ENCODE measurements around the gene S100A9. TPM values are rescaled to one million over a fixed set of nuclear protein-coding genes. Genes with fewer than 3 reads are reported as not detected.
A peak's percentile ranks its signal among the peaks of the same experiment; 100 is the strongest.

Gene S100A9
- total RNA-seq, 1 donor from 2014 or later = not detected

DNA sequence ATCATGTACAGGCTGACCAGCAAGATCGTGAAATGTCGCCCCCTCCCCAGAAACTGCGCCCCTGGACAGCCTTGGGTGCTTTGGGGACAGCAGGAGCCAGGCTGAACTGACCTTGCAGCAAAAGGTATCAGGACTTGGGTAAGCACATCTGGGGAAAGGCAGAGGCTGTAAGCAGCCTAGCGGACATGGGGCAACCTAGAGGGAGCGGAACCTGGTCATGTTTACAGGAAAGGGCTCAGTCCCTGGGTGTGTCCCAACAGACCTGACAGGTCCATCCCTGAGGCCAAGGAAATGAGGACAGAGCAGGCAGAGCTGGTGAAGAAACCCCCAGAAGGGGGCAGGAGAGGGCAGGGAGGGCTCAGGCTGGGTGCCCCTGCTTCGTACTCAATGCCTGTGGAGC, 36.3 kb downstream of the S100A9 start:
- Mint-ChIP-seq H3K4me3 (ENCODE audit: unreplicated experiment) (no peak overlapping the region), H3K27me3 (ENCODE audit: unreplicated experiment) (no peaks in the 10 kb centered on the region)

GRCh38 chr1:153394391-153394790, 36.7 kb downstream of the S100A9 start:
- Mint-ChIP-seq H3K36me3 (ENCODE audit: unreplicated experiment) (no peaks in the 10 kb centered on the region), H3K27me3 (ENCODE audit: unreplicated experiment) (no peaks in the 10 kb centered on the region), H3K4me3 (ENCODE audit: unreplicated experiment) (no peak overlapping the region), H3K4me1 (ENCODE audit: unreplicated experiment) (no peaks in the 10 kb centered on the region), H3K27ac (ENCODE audit: unreplicated experiment) (no peak overlapping the region), H3K9me3 (ENCODE audit: unreplicated experiment) (no peaks in the 10 kb centered on the region)
- DNase-seq (ENCODE audit: extremely low spot score, unreplicated experiment) = no peak
- TF ChIP-seq, protein P1, sequence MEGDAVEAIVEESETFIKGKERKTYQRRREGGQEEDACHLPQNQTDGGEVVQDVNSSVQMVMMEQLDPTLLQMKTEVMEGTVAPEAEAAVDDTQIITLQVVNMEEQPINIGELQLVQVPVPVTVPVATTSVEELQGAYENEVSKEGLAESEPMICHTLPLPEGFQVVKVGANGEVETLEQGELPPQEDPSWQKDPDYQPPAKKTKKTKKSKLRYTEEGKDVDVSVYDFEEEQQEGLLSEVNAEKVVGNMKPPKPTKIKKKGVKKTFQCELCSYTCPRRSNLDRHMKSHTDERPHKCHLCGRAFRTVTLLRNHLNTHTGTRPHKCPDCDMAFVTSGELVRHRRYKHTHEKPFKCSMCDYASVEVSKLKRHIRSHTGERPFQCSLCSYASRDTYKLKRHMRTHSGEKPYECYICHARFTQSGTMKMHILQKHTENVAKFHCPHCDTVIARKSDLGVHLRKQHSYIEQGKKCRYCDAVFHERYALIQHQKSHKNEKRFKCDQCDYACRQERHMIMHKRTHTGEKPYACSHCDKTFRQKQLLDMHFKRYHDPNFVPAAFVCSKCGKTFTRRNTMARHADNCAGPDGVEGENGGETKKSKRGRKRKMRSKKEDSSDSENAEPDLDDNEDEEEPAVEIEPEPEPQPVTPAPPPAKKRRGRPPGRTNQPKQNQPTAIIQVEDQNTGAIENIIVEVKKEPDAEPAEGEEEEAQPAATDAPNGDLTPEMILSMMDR (IDR thresholded peaks at IDR 0.05) = no peak

More for the DNA sequence above, 36.3 kb downstream of the S100A9 start:
- Mint-ChIP-seq H3K27ac (ENCODE audit: unreplicated experiment) (no peak overlapping the region), H3K9me3 (ENCODE audit: unreplicated experiment) (no peaks in the 10 kb centered on the region), H3K36me3 (ENCODE audit: unreplicated experiment) (no peaks in the 10 kb centered on the region), H3K4me1 (ENCODE audit: unreplicated experiment) (no peaks in the 10 kb centered on the region)
- TF ChIP-seq, protein P1 (IDR thresholded peaks at IDR 0.05) = no peak
- DNase-seq (ENCODE audit: extremely low spot score, unreplicated experiment) = no peak

DNA sequence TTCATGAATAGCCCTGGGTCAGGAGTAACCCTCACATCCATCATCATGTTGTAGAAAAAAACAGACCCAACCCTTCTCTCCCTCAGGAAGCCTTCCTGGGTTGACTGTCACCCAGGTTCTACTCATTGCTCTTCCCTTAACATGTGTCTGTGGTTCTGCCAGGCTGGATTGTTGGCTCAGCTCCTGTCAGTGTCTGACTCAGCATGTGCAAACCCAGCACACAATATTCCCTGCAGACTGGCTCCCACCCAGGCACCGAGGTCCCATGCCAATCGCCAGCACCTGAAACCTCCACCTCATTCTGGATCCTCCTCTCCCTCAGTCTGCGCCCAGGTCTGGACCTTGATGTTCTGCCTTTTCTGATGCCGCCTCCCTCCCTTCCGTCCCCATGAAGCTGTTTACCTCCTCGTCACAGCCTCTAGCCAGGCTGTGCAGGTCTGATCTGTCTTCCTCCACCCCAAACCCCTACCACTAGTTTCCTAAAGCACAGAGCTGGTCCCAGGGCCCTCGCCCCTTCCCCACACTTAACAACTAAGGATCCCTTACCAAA, 37.6 kb downstream of the S100A9 start:
- H3K4me3 Mint-ChIP-seq (ENCODE audit: unreplicated experiment) = no peak overlapping the region
- no peaks in the 10 kb centered on the region for H3K36me3 Mint-ChIP-seq (ENCODE audit: unreplicated experiment)
- DNase-seq (ENCODE audit: extremely low spot score, unreplicated experiment) = no peak
- H3K9me3 Mint-ChIP-seq (ENCODE audit: unreplicated experiment) = no peaks in the 10 kb centered on the region
- no peaks in the 10 kb centered on the region for H3K27me3 Mint-ChIP-seq (ENCODE audit: unreplicated experiment)
- TF ChIP-seq, protein P1 (IDR thresholded peaks at IDR 0.05) = no peak
- H3K4me1 Mint-ChIP-seq (ENCODE audit: unreplicated experiment) = no peaks in the 10 kb centered on the region
- H3K27ac Mint-ChIP-seq (ENCODE audit: unreplicated experiment) = no peak overlapping the region

DNA sequence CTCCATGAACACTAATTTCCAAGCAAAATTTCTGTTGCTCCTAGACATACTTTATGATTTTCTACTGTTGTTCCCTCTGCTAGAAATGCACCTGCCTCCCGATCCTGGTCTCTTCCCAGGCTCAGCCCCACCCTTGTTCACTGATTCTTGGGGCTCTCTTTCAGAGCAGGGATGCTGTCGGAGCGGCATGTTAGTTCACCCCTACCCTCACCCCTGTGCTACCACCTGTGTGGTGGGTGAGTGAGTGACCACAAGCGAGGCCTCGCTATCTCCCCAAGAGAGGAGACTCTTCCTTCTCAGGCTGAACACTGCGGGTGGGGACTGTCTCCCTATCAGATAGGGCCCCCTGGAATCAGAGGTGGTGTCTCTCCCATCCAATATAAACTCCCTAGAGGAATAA, 38.1 kb downstream of the S100A9 start:
- H3K27me3 Mint-ChIP-seq (ENCODE audit: unreplicated experiment) = no peaks in the 10 kb centered on the region
- H3K9me3 Mint-ChIP-seq (ENCODE audit: unreplicated experiment) = no peaks in the 10 kb centered on the region
- H3K4me3 Mint-ChIP-seq (ENCODE audit: unreplicated experiment) = no peak overlapping the region
- DNase-seq (ENCODE audit: extremely low spot score, unreplicated experiment) = no peak
- H3K27ac Mint-ChIP-seq (ENCODE audit: unreplicated experiment) = no peak overlapping the region
- TF ChIP-seq, protein P1 (IDR thresholded peaks at IDR 0.05) = no peak
- no peaks in the 10 kb centered on the region for H3K4me1 Mint-ChIP-seq (ENCODE audit: unreplicated experiment)
- H3K36me3 Mint-ChIP-seq (ENCODE audit: unreplicated experiment) = no peaks in the 10 kb centered on the region

GRCh38 chr1:153396461-153396860, 38.8 kb downstream of the S100A9 start:
- peak; percentile 78 for DNase-seq (ENCODE audit: extremely low spot score, unreplicated experiment)
- Mint-ChIP-seq H3K27ac (ENCODE audit: unreplicated experiment) (no peak overlapping the region), H3K36me3 (ENCODE audit: unreplicated experiment) (no peaks in the 10 kb centered on the region), H3K9me3 (ENCODE audit: unreplicated experiment) (no peaks in the 10 kb centered on the region), H3K4me3 (ENCODE audit: unreplicated experiment) (no peak overlapping the region), H3K27me3 (ENCODE audit: unreplicated experiment) (no peaks in the 10 kb centered on the region), H3K4me1 (ENCODE audit: unreplicated experiment) (no peaks in the 10 kb centered on the region)
- TF ChIP-seq, protein P1 (IDR thresholded peaks at IDR 0.05) = no peak
